Activated CD4-positive, alpha-beta T cell treated with anti-CD3 and anti-CD28 coated beads, Interleukin-2, amount 50 U/mL, for 1 hour (primary cell): ENCODE measurements around the gene RUNX1.
A peak's percentile ranks its signal among the peaks of the same experiment; 100 is the strongest.

ENCODE experiments used
- DNase-seq: peaks from one replicate; pipeline ENCODE4 v3.0.0-alpha.2; 2020

RUNX1 gene

GRCh38 chr21:34989337-34990151 is 59.6 kb downstream of the RUNX1 start:
- no peak for DNase-seq

GRCh38 chr21:34988625-34989024 is 60.5 kb downstream of the RUNX1 start:
- DNase-seq, result no peak

- DNase-seq, result no peak
Measured at GRCh38 chr21:34988139-34988538, 61.0 kb downstream of the RUNX1 start.

GRCh38 chr21:34987501-34988072 is 61.5 kb downstream of the RUNX1 start:
- no peak for DNase-seq

- DNase-seq, result peak; percentile 67
Measured at GRCh38 chr21:34986561-34987500, 62.3 kb downstream of the RUNX1 start.

DNA sequence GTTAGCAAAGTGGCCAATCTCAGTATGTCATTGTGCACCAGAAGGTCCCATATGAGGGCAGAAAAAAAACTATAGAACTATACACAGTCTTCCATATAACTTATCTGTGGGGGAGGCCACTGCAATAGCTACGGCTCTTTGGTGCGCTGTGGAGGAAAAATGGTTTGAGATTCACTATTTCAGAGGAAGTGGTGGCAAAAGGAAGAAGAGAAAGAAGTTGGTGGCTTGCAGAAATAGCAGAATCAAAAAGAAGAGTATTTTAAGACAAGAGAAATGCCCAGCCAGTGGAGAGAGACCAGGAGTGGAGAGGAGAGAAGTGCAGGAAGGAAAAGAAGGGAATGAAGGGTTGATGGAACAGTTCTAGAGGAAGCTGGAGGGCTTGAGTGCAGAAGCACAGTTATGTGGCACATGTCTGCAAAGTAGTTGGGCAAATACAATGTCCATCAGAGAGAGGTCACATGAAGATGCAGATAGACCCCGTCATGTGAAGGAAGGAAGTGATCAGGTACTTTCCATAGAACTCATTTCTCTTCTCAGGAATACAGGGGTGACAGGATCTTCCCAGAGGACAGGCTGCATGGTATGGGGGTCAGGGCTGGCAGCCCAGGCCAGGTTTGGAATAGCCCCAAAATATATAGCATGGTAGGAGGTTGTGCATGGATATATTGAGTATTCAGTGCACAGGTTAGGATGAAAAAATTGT is 64.6 kb downstream of the RUNX1 start:
- no peak for DNase-seq

DNA sequence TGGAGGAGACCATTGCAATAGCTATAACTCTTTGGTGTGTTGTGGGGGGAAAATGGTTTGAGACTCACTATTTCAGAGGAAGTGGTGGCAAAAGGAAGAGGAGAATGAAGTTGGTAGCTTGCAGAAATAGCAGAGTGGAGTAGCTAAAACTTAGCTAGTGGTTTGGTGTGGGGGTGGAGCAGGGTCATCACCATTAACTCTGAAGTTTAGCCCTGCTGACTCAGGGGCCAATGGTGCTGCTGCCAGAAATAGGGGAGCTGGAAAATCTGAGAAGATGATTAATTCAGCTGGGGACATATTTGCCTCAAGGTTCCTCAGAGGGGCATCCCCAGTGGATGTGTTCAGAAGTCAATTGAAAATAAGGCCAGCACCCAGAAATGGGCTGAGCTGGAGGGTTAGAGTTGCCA is 65.4 kb downstream of the RUNX1 start:
- DNase-seq, result peak; percentile 46

DNA sequence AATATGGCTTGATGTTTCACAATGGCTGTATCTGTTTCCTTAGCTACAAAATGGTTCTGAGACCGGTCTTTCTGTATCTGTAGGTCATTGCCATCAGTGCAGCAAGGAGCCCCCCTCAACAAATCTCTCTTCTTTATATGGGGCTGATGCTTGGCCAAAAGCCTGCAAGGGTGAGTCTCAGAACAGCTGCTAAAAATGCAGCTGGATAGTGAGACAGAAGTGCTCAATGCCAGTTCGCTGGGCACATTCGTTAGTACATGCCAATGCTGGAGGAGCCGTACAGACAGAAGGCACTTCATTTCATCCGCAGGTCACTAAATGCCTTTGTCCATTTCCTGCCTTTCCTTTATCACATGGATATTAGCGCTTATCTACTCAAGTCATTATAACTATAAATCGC is 67.3 kb downstream of the RUNX1 start:
- no peak for DNase-seq

GRCh38 chr21:34980423-34981115 is 68.5 kb downstream of the RUNX1 start:
- no peak for DNase-seq

- no peak for DNase-seq
Measured at GRCh38 chr21:34979383-34979782, 69.7 kb downstream of the RUNX1 start.

DNA sequence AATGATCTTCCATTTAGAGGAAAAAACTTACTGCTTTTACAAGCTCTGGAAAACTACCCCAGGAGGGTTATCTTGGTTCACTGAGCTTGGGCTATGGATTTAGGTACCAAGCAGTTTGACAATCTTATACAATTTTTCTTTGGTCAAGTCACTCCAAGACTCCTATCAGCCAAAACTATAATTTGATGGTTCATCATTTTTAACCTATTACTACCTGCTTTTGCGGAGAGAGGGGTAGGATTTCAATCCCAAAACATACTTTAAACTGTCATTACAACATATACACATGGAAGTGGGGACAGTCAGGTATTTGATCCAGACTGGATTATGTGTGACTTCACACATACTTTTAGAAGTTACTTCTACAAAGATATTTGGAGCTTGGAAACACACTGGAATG is 71.8 kb downstream of the RUNX1 start:
- no peak for DNase-seq

DNA sequence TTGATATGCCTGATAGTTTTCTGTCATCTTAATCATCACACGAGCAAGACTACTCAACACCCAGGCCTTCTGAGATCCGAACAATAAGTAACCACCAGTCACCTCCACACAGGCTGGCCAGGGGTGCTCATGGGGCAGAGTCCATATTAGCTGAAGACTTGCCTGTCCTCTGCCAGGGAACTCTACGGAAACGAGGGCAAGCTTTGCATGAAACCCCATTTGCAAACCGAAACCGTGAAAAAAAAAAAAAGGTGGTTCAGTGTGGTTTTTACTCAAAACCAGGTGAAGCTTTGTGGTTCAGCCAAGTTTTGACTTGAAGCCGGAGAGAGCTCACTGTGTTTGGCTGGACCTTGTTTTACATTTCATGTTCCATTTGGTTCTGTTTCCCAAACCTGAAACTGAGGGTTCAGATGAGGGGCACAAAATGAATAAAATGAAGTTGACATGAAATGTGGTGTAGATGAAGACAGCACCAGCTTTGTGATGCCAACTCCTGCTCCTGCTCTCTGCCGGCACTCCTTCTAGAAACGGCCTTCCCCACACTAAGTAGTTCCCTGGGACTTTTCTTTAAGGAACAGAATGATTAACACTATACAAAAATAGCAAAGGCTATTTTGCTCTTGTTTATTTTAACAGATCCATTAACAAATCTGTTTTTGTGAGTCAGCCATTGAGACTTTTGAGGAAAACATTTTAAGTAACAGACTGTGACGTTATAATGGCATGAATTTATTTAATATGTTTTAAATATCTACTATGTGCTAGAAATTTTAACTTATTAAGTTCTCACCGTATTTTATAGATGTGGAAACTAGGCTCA is 74.7 kb downstream of the RUNX1 start:
- DNase-seq, result peak; percentile 27

DNA sequence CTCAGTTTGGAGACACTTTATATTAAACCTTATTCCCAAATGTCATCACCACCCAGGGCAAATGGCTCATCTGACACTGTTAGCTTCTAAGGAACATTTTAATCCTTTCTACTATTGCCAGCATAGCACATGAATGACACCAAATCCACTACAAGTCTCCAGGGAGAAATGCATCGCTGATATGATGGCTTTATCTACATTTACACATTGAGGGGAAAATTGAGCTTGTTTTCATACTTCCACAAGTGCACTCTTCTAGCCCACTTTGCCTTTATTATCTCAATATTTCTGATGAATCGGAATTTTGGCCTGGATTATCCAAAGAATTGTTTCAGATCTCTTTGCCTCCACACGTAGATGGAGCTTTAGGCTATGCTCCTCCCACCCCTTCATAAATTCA is 75.4 kb downstream of the RUNX1 start:
- DNase-seq, result no peak

- no peak for DNase-seq
Measured at GRCh38 chr21:34971656-34972055, 77.4 kb downstream of the RUNX1 start.

- DNase-seq, result no peak
Measured at GRCh38 chr21:34970566-34970965, 78.5 kb downstream of the RUNX1 start.

DNA sequence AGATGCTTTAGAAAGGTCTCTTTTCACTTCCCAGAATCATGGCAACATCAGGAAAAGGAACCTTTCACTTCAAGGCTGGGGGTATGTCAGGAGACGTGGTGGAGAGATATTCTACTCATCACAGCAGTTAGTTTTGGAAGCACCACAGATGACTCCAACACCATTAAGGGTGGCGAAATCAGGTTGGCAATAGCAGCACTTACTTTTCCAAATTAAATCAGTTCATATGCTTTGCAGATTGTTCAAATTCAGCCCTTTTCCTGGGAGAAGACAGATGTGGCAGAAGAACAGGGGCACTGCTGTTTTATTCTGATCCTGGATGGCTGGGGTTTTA is 79.0 kb downstream of the RUNX1 start:
- DNase-seq, result no peak

DNA sequence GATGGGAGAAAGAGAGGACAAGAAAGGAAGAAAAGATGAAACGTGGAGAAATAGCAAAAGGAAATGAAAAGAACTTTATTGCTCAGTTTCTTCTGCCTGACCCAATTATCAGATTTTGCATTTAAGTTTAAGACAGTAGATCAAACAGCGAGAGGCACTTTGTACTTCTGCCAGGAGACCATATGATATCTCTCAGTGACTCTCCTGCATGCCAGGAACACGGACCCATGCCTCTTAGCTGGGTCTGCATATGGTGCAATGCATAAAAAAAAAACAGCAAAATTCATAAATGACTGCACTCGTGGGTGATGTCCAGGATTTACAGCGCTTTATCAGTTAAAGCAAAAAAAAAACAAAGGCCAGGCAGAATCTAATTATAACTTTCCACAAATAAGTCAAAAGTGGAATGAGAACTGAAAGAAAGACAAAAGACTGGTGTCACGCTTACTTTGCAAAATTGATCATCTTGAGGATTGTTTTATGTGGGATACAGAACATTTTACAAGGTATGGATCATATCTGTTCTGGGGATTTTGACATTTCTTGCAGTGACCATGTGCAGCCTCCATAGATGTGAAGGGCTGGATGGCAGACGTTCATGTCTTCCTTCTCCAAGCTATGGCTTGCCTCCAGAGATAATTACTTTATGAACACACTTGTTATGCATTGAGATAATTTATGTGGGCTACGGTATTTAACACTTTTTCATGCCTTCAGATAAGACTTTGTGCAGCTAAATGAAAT is 79.5 kb downstream of the RUNX1 start:
- DNase-seq, result no peak

GRCh38 chr21:34968414-34969333 is 80.4 kb downstream of the RUNX1 start:
- DNase-seq, result peak; percentile 29

DNA sequence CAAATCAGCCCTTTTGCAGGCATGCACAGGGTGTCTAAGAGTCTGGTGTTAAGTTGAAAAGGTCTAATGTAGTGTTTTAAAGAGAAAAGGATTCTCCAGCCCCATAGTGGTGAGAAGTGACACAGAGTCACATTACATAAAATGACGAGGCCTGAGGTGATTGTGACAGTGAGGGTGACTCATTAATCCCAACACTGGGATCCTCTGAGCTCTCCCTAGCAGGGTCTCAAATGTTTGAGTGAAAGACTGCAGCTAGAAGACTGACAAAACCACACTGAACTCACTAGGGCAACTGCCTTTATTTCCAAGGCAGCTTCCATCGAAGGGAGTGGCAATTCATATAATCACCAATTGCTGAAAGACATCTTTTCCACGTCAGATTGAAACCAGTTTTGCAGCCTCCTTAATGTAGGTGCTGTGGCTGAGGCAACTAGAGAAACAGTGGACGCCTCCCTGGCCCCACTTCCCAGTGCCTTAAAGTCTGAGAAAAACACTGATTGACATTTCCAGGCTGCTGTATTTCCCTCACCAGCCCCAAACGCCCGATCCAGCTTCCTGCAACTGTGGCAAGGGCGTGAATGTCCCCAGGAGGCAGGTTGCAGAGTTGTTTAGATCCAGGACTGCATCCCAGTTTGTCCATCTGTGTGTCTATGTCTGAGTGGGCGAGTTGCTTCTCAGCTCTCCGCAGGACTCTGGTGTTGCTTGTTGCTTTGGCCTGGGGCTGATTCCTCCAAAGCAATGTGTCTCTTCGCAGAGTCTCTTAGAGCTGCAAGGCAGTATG is 81.4 kb downstream of the RUNX1 start:
- no peak for DNase-seq
